ENCODE data around the gene IL1RAPL1.

The IL1RAPL1 gene

DNA sequence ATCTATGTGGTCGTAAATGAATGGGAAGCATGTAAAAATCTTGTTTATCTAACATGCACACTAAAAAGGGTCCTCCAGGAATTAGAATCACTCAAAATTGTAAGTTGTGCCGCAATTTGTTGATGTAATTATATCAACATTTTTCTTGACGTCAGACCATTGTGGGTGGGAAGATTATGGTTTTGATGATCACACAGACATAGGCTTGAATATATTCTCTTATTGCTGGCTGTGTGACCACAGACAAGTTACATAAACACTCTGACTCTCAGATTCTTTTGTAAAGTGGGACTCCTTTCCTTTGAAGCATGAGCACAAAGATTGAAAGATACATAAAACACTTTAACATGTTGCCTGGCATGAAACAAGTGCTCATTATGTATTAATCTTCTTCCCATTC, 51.5 kb downstream of the IL1RAPL1 start:
- in situ Hi-C loops (cut with MboI; ENCODE audit: low sequenced_read_pairs, unreplicated experiment), result no loop called here
- no peak for DNase-seq (ENCODE audit: low spot score)
- TF ChIP-seq, protein P1, sequence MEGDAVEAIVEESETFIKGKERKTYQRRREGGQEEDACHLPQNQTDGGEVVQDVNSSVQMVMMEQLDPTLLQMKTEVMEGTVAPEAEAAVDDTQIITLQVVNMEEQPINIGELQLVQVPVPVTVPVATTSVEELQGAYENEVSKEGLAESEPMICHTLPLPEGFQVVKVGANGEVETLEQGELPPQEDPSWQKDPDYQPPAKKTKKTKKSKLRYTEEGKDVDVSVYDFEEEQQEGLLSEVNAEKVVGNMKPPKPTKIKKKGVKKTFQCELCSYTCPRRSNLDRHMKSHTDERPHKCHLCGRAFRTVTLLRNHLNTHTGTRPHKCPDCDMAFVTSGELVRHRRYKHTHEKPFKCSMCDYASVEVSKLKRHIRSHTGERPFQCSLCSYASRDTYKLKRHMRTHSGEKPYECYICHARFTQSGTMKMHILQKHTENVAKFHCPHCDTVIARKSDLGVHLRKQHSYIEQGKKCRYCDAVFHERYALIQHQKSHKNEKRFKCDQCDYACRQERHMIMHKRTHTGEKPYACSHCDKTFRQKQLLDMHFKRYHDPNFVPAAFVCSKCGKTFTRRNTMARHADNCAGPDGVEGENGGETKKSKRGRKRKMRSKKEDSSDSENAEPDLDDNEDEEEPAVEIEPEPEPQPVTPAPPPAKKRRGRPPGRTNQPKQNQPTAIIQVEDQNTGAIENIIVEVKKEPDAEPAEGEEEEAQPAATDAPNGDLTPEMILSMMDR (IDR thresholded peaks at IDR 0.05; ENCODE audit: borderline replicate concordance, control extremely low read depth, extremely low read depth, insufficient read depth, missing control alignments), result no peak

DNA sequence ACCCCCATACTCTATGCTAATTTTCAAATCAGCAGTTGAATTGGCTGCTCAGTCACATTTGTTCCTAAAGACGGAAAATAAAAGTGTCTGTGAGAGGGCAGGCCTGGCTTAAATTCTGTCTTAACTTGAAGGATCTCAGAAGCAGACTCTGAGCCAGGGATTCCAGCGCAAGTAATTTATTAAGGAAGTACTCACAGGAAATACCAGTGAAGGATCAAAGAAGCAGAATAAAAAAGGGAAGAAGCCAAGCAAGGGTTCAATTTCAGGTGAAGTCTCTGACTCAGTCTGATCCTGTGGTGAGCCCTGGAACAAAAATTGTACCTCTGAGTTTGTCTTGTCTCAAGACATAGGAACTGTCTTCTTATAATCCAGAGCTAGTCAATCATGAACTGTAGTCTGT, 52.2 kb downstream of the IL1RAPL1 start:
- no peak for DNase-seq (ENCODE audit: low spot score)
- in situ Hi-C loops (cut with MboI; ENCODE audit: low sequenced_read_pairs, unreplicated experiment), result no loop called here
- TF ChIP-seq, protein P1 (IDR thresholded peaks at IDR 0.05; ENCODE audit: borderline replicate concordance, control extremely low read depth, extremely low read depth, insufficient read depth, missing control alignments), result no peak

DNA sequence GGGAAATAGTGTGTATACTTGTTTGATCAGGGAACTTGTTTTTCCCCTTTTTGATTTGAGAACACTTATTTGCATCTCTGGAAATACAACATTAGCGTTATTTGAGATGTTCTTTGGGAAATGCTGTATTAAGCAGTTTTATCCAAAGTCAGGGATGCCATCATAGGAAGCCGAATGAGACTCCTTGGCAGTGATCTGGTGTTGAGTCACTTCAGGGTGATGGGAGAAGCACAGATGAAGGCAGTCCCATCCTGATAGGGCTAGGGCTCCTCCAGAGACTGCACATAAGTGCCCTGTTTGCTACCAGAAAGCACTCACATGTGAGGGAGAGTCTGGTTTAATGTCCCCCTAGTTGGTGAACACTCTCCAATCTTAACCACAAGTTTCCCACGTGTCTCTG, 62.3 kb downstream of the IL1RAPL1 start:
- in situ Hi-C loops (cut with MboI; ENCODE audit: low sequenced_read_pairs, unreplicated experiment), result no loop called here
- DNase-seq (ENCODE audit: low spot score), result no peak
- TF ChIP-seq, protein P1 (IDR thresholded peaks at IDR 0.05; ENCODE audit: borderline replicate concordance, control extremely low read depth, extremely low read depth, insufficient read depth, missing control alignments), result no peak

DNA sequence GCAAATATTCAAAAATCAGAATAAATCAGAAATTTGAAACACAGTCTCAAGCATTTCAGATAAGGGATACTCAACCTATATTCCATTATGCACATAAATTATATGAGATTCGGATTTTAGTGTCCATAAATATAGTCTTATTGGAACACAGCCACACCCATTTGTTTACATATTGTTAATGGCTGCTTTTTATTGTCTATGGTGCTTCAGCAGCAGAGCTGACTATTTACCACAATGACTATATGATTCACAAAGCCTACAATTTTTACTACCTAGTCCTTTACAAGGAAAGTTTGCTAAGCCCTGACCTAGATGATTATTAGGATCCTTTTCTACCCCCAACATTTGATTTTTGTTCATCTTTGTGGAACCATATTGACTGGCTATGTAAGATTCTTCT, 63.9 kb downstream of the IL1RAPL1 start:
- TF ChIP-seq, protein P1 (IDR thresholded peaks at IDR 0.05; ENCODE audit: borderline replicate concordance, control extremely low read depth, extremely low read depth, insufficient read depth, missing control alignments), result no peak
- no peak for DNase-seq (ENCODE audit: low spot score)
- in situ Hi-C loops (cut with MboI; ENCODE audit: low sequenced_read_pairs, unreplicated experiment), result no loop called here

DNA sequence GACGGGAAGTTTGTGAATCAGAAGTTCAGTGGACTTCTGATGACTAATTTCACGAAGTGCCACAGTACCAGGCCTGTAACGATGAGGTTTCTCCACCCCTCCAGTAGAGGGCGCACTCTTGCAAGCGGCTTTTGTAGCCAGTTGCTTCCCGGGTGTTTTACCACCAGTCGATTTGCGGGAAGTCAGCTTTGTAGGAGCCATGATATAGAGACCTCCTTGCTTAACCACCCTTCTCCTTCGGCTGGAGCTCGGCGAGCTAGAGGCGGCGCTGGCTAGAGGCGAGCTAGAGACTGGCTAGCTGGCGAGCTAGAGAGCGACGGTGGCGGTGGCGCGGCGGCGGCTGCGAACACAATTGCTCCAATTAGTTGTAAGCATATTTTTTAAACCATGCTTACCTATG, 72.0 kb downstream of the IL1RAPL1 start:
- TF ChIP-seq, protein P1 (IDR thresholded peaks at IDR 0.05; ENCODE audit: borderline replicate concordance, control extremely low read depth, extremely low read depth, insufficient read depth, missing control alignments), result no peak
- in situ Hi-C loops (cut with MboI; ENCODE audit: low sequenced_read_pairs, unreplicated experiment), result no loop called here
- no peak for DNase-seq (ENCODE audit: low spot score)

DNA sequence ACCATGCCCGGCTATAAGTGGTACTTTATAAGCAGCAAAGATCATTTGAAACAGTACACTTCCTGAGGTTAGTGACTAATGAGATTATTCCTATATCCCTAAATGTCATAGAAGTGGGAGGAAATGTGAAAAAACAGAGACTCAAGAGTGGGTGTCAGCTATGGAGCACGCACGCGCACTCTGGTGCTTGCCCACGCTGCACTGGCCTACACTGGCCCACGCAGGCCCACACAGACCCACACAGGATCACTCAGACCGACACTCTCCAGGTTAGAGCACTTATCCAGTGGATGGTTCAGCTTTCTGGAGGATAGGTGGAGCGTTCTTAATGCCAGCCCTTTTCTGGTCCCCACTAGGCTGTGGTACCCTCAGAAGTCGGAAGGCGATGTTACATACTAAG, 78.5 kb downstream of the IL1RAPL1 start:
- no peak for DNase-seq (ENCODE audit: low spot score)
- TF ChIP-seq, protein P1 (IDR thresholded peaks at IDR 0.05; ENCODE audit: borderline replicate concordance, control extremely low read depth, extremely low read depth, insufficient read depth, missing control alignments), result no peak
- in situ Hi-C loops (cut with MboI; ENCODE audit: low sequenced_read_pairs, unreplicated experiment), result no loop called here

DNA sequence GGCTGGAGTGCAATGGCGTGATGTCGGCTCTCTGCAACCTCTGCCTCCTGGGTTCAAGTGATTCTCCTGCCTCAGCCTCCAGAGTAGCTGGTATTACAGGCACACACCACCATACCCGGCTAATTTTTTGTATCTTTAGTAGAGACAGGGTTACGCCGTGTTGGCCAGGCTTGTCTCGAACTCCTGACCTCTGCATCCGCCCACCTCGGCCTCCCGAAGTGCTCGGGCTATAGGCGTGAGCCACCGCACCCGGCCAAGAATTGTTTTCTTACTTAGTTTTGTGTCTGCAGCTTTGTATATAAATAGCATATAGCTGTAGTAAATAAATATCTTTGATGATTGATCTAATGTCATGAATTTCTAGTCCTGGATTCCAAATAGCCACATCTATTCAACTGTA, 81.1 kb downstream of the IL1RAPL1 start:
- no peak for DNase-seq (ENCODE audit: low spot score)
- TF ChIP-seq, protein P1 (IDR thresholded peaks at IDR 0.05; ENCODE audit: borderline replicate concordance, control extremely low read depth, extremely low read depth, insufficient read depth, missing control alignments), result no peak
- in situ Hi-C loops (cut with MboI; ENCODE audit: low sequenced_read_pairs, unreplicated experiment), result no loop called here

Measured in GM13976 (cell line).